C4-2B (cell line): ENCODE measurements around the gene PDIK1L.

Experiments used
- CTCF ChIP-seq: fragments of 450-650 bp; conservative IDR thresholded peaks from 2 replicates; pipeline ENCODE4 v1.5.1; 2017; ENCODE audit warnings: mild to moderate bottlenecking
- ZFX ChIP-seq: fragments of 450-650 bp; IDR thresholded peaks from 2 replicates; pipeline ENCODE4 v1.6.1; 2017

GRCh38 chr1:26077524-26077923 is 34.1 kb upstream of the PDIK1L start:
- no peak for TF ChIP-seq CTCF
- TF ChIP-seq ZFX = no peak
